IPS DF 6.9 (cell line): ENCODE results near the gene MAML3.

Experiments used
- DNase-seq: peaks from one replicate; pipeline ENCODE4 v3.0.0-alpha.2; 2013; ENCODE audit warnings: low read depth, low spot score
- H3K27ac ChIP-seq: one replicate; pipeline ENCODE4 v1.5.1; 2013; ENCODE audit warnings: low read length, control low read depth
- H3K27me3 ChIP-seq: 2 replicates; pipeline ENCODE4 v1.6.1; 2013; ENCODE audit warnings: mild to moderate bottlenecking, low read length; ENCODE audit not compliant: control insufficient read depth, insufficient read depth
- H3K36me3 ChIP-seq: 2 replicates; pipeline ENCODE4 v1.6.1; 2013; ENCODE audit warnings: low read length; ENCODE audit not compliant: control insufficient read depth, insufficient read depth
- H3K4me1 ChIP-seq: 2 replicates; pipeline ENCODE4 v1.6.1; 2013; ENCODE audit warnings: low read length; ENCODE audit not compliant: control insufficient read depth, insufficient read depth
- H3K4me3 ChIP-seq: 2 replicates; pipeline ENCODE4 v1.5.1; 2013; ENCODE audit warnings: mild to moderate bottlenecking, low read length
- H3K9me3 ChIP-seq: 2 replicates; pipeline ENCODE4 v1.6.1; 2013; ENCODE audit warnings: low read length, inconsistent platforms; ENCODE audit not compliant: control insufficient read depth, insufficient read depth
- WGBS: extraction: QIAGEN DNeasy Blood & Tissue Kit; methylation state at CpG from one replicate; pipeline ENCODE4 v1.1.7; 2013; ENCODE audit warnings: mixed read lengths, missing lambda C conversion rate; ENCODE audit not compliant: insufficient read length, insufficient coverage; 5-methylcytosine and 5-hydroxymethylcytosine counted together

MAML3 gene

DNA sequence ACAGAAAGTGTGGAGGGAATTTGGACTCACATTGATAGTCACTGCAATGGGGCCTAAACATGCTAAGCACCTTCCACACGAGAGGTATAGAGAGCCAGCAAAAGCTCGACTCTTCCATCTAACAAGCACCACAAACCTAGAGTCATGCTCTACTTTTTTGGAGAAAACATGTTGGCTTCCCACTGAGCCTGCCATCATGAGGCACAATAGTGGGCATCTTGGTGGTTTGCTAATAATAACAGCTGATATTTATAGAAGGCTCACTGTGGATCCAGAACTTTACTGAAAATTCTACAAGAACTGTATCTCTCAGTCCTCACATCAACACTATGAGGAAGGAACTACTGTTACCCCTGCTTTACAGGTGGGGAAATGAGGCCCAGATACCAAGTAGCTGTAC, 26.6 kb downstream of the MAML3 start:
- Histone ChIP-seq H3K4me1 (0 out of 2 replicates have a peak, but pooled peaks cover 2% of the 10 kb centered on the region), H3K27ac (no peak overlapping the region), H3K4me3 (no peak overlapping the region), H3K36me3 (no peaks in the 10 kb centered on the region), H3K27me3 (no peaks in the 10 kb centered on the region), H3K9me3 (no peaks in the 10 kb centered on the region)
- no CpG with 5 or more reads among the region's 2 CpGs for WGBS
- no peak for DNase-seq

GRCh38 chr4:140126261-140126660, 27.7 kb downstream of the MAML3 start:
- Histone ChIP-seq H3K4me3 (no peak overlapping the region), H3K27me3 (no peaks in the 10 kb centered on the region), H3K4me1 (0 out of 2 replicates have a peak, but pooled peaks cover 2% of the 10 kb centered on the region), H3K36me3 (no peaks in the 10 kb centered on the region), H3K27ac (no peak overlapping the region), H3K9me3 (no peaks in the 10 kb centered on the region)
- WGBS, result no CpG with 5 or more reads among the region's 6 CpGs
- DNase-seq, result no peak

DNA sequence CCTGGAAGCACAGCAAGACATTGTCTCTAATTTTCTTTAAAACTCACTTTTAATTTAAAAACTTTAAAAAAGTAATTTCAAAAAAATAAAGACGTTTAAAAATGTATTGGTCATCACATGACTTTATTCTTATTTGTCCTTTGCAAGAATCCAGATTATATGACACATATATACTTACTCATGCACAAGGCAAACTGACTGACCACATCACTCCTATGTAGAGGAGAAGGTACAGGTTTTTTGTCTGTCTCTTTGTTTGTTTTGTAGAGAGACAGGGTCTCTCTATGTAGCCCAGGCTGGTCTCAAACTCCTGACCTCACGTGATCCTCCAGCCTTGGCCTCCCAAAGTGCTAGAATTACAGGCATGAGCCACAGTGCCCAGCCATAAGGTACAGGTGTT, 28.6 kb downstream of the MAML3 start:
- no peak for DNase-seq
- no CpG with 5 or more reads among the region's 2 CpGs for WGBS

GRCh38 chr4:140123666-140124377, 30.2 kb downstream of the MAML3 start:
- WGBS, result no CpG with 5 or more reads among the region's 8 CpGs
- no peak overlapping the region for H3K4me3 ChIP-seq
- H3K27ac ChIP-seq, result no peak overlapping the region
- 0 out of 2 replicates have a peak, but pooled peaks cover 2% of the 10 kb centered on the region for H3K4me1 ChIP-seq
- H3K27me3 ChIP-seq, result no peaks in the 10 kb centered on the region; the same call in 1 of the 2 replicates
- no peaks in the 10 kb centered on the region for H3K9me3 ChIP-seq
- H3K36me3 ChIP-seq, result no peaks in the 10 kb centered on the region
- no peak for DNase-seq

More for the DNA sequence above, 28.6 kb downstream of the MAML3 start:
- Histone ChIP-seq H3K36me3 (no peaks in the 10 kb centered on the region), H3K4me3 (no peak overlapping the region), H3K27me3 (no peaks in the 10 kb centered on the region), H3K9me3 (no peaks in the 10 kb centered on the region), H3K4me1 (0 out of 2 replicates have a peak, but pooled peaks cover 2% of the 10 kb centered on the region), H3K27ac (no peak overlapping the region)

GRCh38 chr4:140122891-140123290, 31.1 kb downstream of the MAML3 start:
- no peaks in the 10 kb centered on the region for H3K9me3 ChIP-seq
- H3K36me3 ChIP-seq, result no peaks in the 10 kb centered on the region
- no peaks in the 10 kb centered on the region; the same call in 1 of the 2 replicates for H3K27me3 ChIP-seq
- H3K27ac ChIP-seq, result no peak overlapping the region
- no CpG with 5 or more reads among the region's 1 CpG for WGBS
- H3K4me3 ChIP-seq, result no peak overlapping the region
- 0 out of 2 replicates have a peak, but pooled peaks cover 2% of the 10 kb centered on the region for H3K4me1 ChIP-seq
- DNase-seq, result no peak

GRCh38 chr4:140121646-140122045, 32.3 kb downstream of the MAML3 start:
- no CpG with 5 or more reads among the region's 3 CpGs for WGBS
- Histone ChIP-seq H3K4me3 (no peak overlapping the region), H3K27me3 (no peaks in the 10 kb centered on the region; the same call in 1 of the 2 replicates), H3K36me3 (no peaks in the 10 kb centered on the region), H3K4me1 (0 out of 2 replicates have a peak, but pooled peaks cover 2% of the 10 kb centered on the region), H3K9me3 (no peaks in the 10 kb centered on the region), H3K27ac (no peak overlapping the region)
- DNase-seq, result no peak

GRCh38 chr4:140118931-140119640, 34.9 kb downstream of the MAML3 start:
- no peak for DNase-seq
- Histone ChIP-seq H3K4me1 (peaks cover 1% of the 10 kb centered on the region; the same call in 1 of the 2 replicates), H3K4me3 (no peak overlapping the region), H3K9me3 (no peaks in the 10 kb centered on the region), H3K27me3 (no peaks in the 10 kb centered on the region; the same call in 1 of the 2 replicates), H3K36me3 (no peaks in the 10 kb centered on the region), H3K27ac (no peak overlapping the region)
- WGBS, result no CpG with 5 or more reads among the region's 4 CpGs

- Histone ChIP-seq H3K4me3 (no peak overlapping the region), H3K27ac (no peak overlapping the region), H3K4me1 (peaks cover 1% of the 10 kb centered on the region; the same call in 1 of the 2 replicates)
These were observed 36.0 kb downstream of the MAML3 start for GRCh38 chr4:140117947-140118346.

DNA sequence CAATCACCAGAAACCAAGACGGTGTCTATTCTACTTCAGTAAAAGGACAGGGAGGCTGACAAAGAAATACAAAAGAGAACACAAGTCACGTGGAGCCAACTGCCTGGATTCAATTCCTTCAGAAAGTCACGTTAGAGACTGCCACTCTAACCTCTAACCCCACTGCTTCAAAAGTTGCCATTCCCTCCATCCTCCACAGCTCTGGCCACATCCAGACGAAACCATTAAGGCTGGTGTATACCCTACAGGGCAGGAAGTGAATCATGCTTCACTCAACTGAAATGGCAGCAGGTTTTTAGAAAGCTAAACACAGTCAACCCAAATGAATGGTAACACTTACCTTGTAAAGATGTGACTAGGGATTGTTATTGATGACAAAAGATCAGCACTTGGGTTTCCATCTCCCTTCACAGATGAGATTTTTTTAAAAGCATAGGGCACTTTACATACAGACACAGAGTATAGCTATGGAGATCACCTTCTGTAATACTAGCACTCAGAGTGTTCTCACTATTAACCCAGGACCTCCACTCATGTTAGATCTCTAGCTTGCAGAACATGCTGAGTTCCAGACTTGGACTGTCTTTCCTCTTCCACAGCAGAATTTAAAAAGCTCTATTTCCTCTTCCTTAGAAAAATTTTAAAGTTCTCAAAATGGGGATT, 37.4 kb downstream of the MAML3 start:
- H3K9me3 ChIP-seq, result no peaks in the 10 kb centered on the region
- no peaks in the 10 kb centered on the region; the same call in 1 of the 2 replicates for H3K27me3 ChIP-seq
- H3K4me1 ChIP-seq, result peaks cover 1% of the 10 kb centered on the region; the same call in 1 of the 2 replicates
- no peak overlapping the region for H3K4me3 ChIP-seq
- H3K36me3 ChIP-seq, result no peaks in the 10 kb centered on the region
- no CpG with 5 or more reads among the region's 4 CpGs for WGBS
- no peak for DNase-seq
- no peak overlapping the region for H3K27ac ChIP-seq

More at GRCh38 chr4:140117947-140118346, 36.0 kb downstream of the MAML3 start:
- Histone ChIP-seq H3K27me3 (no peaks in the 10 kb centered on the region; the same call in 1 of the 2 replicates), H3K9me3 (no peaks in the 10 kb centered on the region), H3K36me3 (no peaks in the 10 kb centered on the region)
- WGBS, result no CpG with 5 or more reads among the region's 5 CpGs
- no peak for DNase-seq

DNA sequence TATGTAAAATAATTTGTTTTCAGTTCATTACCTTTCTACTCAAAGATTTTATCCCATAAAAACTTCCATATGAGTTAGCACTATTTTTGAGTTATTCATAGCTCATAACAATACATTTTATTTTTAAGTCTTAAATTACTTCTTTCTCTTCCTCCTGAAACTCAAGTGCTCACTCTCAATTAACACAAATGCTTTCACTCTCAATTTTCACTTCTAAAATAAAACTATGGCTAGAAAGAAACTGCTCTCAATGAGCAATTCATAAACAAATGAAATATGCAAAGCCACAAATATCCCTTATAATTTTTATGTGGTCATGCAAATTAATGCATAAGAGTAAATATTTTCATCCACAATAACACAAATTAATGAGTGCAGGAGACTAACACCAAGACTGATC, 38.8 kb downstream of the MAML3 start:
- no peaks in the 10 kb centered on the region for H3K36me3 ChIP-seq
- H3K27ac ChIP-seq, result no peak overlapping the region
- DNase-seq, result no peak
- peaks cover 1% of the 10 kb centered on the region; the same call in 1 of the 2 replicates for H3K4me1 ChIP-seq
- H3K4me3 ChIP-seq, result no peak overlapping the region
- no peaks in the 10 kb centered on the region for H3K9me3 ChIP-seq
- no peaks in the 10 kb centered on the region; the same call in 1 of the 2 replicates for H3K27me3 ChIP-seq
